K562 (cell line): ENCODE data around the gene GPR153. TPM values are rescaled to one million over a fixed set of nuclear protein-coding genes. Genes with fewer than 3 reads are reported as not detected.

Source experiments
- EZH2 ChIP-seq: IDR thresholded peaks from 2 replicates; pipeline ENCODE4 v1.6.1; 2012; ENCODE audit warnings: low read depth, mild to moderate bottlenecking, inconsistent platforms, low read length, borderline replicate concordance
- polyA plus RNA-seq, 8 experiments: library from polyadenylated mRNA; depleted of rRNA in 4 of 8; stranded (reverse) in 5 of 8; unstranded in 3 of 8; fragments of >200 nt; fragmentation: Nextera tagmentation in 2 of 8; fragmentation: Illumina TruSeq in 1 of 8; extraction: Ambion mirVana in 2 of 8; extraction: Trizol in 1 of 8; gene quantifications; 2 replicates each; pipeline versions ENCODE4 v1.2.1 to v1.2.3, GENCODE V29; 2011 to 2014; ENCODE audit warnings: inconsistent platforms in 1 of 8, missing spikeins in 1 of 8
- total RNA-seq, 7 experiments: library from RNA; depleted of rRNA in 6 of 7; stranded (reverse); fragments of >200 nt in 6 of 7; fragmentation: Illumina TruSeq in 2 of 7; extraction: Trizol in 2 of 7; gene quantifications; 2 replicates each; pipeline versions ENCODE4 v1.2.1 to v1.2.3, GENCODE V29; 2011 to 2021; ENCODE audit warnings: low replicate concordance in 1 of 7
- TF ChIP-seq, protein P1 (sequence below), 2 experiments: fragments of 450-650 bp; formaldehyde crosslinking in 1 of 2; IDR thresholded peaks; 2 replicates each; pipeline versions ENCODE4 v1.4.0 to v1.6.1; 2014 to 2020; ENCODE audit warnings: mild to moderate bottlenecking in 2 of 2, borderline replicate concordance in 1 of 2, low read depth in 1 of 2

Gene GPR153
- total and polyA plus RNA-seq, 9 of the 15 experiments (the other 6 are each of a cell fraction or from before 2014, with no cell fraction given): 0.01 to 1.5 (median 0.51) TPM

DNA sequence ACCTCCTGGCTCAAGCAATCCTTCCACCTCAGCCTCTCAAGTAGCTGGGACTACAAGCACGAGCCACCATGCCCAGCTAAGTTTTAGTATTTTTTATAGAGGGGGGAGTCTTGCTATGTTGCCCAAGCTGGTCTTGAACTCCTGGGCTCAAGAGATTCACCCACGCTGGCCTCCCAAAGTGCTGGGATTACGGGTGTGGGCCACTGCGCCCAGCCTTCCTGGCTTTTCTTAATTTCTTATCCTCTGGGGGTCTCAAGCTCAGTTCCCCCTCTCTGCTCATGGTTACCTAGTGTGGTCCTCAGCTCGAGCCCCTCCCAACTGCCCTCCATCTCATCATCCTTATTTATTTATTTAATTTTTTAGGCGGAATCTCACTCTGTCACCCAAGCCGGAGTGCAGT lies 58.6 kb downstream of the GPR153 start (continued):
- TF ChIP-seq, protein P1, sequence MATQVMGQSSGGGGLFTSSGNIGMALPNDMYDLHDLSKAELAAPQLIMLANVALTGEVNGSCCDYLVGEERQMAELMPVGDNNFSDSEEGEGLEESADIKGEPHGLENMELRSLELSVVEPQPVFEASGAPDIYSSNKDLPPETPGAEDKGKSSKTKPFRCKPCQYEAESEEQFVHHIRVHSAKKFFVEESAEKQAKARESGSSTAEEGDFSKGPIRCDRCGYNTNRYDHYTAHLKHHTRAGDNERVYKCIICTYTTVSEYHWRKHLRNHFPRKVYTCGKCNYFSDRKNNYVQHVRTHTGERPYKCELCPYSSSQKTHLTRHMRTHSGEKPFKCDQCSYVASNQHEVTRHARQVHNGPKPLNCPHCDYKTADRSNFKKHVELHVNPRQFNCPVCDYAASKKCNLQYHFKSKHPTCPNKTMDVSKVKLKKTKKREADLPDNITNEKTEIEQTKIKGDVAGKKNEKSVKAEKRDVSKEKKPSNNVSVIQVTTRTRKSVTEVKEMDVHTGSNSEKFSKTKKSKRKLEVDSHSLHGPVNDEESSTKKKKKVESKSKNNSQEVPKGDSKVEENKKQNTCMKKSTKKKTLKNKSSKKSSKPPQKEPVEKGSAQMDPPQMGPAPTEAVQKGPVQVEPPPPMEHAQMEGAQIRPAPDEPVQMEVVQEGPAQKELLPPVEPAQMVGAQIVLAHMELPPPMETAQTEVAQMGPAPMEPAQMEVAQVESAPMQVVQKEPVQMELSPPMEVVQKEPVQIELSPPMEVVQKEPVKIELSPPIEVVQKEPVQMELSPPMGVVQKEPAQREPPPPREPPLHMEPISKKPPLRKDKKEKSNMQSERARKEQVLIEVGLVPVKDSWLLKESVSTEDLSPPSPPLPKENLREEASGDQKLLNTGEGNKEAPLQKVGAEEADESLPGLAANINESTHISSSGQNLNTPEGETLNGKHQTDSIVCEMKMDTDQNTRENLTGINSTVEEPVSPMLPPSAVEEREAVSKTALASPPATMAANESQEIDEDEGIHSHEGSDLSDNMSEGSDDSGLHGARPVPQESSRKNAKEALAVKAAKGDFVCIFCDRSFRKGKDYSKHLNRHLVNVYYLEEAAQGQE (IDR thresholded peaks at IDR 0.05; ENCODE audit: borderline replicate concordance): no peak
- TF ChIP-seq, protein P1 (CRISPR knock-in tag; IDR thresholded peaks at IDR 0.05; ENCODE audit: low read depth): no peak
- no peak for TF ChIP-seq EZH2
